Measurements from ENCODE around the gene USP9X.
"Not testable (repeated sequence)": the region's sequence is repeated elsewhere in the genome, so short reads cannot be mapped to it uniquely, and the experiment has no call there.

USP9X gene

GRCh38 chrX:41084893-41085511, at the start of gene USP9X:
TSS of gene USP9X (plus strand) at chrX:41085445. CDS start at chrX:41123629, 38,184 bp downstream.
- peaks cover 39% of the 10 kb centered on the region for H3K36me3 Mint-ChIP-seq (ENCODE audit: low read depth)
- peak; percentile 96 for DNase-seq
- no peaks in the 10 kb centered on the region for H3K9me3 Mint-ChIP-seq
- H3K4me1 Mint-ChIP-seq (ENCODE audit: low read depth), result peaks cover 40% of the 10 kb centered on the region
- peak within 1 kb of the TSS; percentile 94 for H3K4me3 Mint-ChIP-seq
- H3K27ac Mint-ChIP-seq, result peak within 1 kb of the TSS; percentile 100
- peaks cover 31% of the 10 kb centered on the region for H3K27me3 Mint-ChIP-seq

DNA sequence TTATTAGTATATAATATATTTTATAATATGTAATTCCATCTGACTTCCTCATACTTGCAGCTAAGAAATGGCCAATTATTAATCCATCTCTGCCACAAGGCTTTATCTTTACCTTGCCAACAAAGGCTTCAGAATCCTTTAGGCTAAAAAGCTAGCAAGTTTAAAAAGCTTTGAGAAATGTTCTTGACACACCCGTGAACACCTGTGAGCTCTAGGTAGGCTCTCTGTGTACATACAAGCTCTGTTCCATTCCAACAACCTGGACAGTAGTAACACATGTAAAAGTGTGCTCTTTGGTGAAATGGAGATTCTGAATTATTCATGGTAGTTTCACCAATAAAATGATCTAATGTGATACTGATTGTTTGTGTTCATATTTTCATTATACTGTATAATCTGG, 49.7 kb upstream of the USP9X start:
- Mint-ChIP-seq H3K9me3 (no peaks in the 10 kb centered on the region), H3K27ac (no peak overlapping the region), H3K27me3 (peaks cover 59% of the 10 kb centered on the region), H3K4me3 (no peak overlapping the region), H3K36me3 (ENCODE audit: low read depth) (no peaks in the 10 kb centered on the region), H3K4me1 (ENCODE audit: low read depth) (no peaks in the 10 kb centered on the region)
- no peak for DNase-seq

DNA sequence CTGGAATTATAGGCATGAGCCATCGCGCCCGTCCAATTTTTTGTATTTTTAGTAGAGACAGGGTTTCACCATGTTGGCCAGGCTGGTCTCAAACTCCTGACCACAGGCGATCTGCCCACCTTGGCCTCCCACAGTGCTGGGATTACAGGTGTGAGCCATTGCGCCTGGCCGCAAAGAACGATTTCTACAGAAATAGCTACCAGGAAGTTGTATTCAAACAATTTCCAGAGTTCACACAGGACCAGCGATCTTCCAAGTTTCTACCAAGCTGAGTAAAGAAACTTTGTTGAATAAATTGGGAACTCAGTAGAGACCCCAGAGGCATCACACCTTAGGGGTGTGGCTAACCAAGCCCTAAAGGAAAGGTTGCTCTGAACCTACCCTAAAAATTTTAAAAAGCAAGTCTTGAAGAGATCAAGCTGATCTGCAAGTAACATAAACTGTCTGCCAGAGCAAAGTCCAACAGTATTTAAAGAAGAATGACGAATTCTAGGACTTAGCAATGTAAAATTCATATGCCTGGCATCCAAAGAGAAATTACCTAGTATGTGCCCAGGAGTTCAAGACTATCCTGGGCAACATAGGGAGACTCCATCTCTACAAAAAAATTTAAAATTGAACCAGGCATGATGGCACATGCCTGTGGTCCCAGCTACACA, 48.4 kb upstream of the USP9X start:
- peaks cover 54% of the 10 kb centered on the region for H3K27me3 Mint-ChIP-seq
- H3K36me3 Mint-ChIP-seq (ENCODE audit: low read depth), result no peaks in the 10 kb centered on the region
- no peak overlapping the region for H3K4me3 Mint-ChIP-seq
- DNase-seq, result no peak
- no peaks in the 10 kb centered on the region for H3K9me3 Mint-ChIP-seq
- no peaks in the 10 kb centered on the region for H3K4me1 Mint-ChIP-seq (ENCODE audit: low read depth)
- H3K27ac Mint-ChIP-seq, result no peak overlapping the region

- H3K4me1 Mint-ChIP-seq (ENCODE audit: low read depth), result no peaks in the 10 kb centered on the region
- H3K27ac Mint-ChIP-seq, result no peak overlapping the region
- no peaks in the 10 kb centered on the region for H3K9me3 Mint-ChIP-seq
- no peak for DNase-seq
- H3K4me3 Mint-ChIP-seq, result no peak overlapping the region
- peaks cover 56% of the 10 kb centered on the region for H3K27me3 Mint-ChIP-seq
- no peaks in the 10 kb centered on the region for H3K36me3 Mint-ChIP-seq (ENCODE audit: low read depth)
Measured at GRCh38 chrX:41043196-41043595, 42.0 kb upstream of the USP9X start.

DNA sequence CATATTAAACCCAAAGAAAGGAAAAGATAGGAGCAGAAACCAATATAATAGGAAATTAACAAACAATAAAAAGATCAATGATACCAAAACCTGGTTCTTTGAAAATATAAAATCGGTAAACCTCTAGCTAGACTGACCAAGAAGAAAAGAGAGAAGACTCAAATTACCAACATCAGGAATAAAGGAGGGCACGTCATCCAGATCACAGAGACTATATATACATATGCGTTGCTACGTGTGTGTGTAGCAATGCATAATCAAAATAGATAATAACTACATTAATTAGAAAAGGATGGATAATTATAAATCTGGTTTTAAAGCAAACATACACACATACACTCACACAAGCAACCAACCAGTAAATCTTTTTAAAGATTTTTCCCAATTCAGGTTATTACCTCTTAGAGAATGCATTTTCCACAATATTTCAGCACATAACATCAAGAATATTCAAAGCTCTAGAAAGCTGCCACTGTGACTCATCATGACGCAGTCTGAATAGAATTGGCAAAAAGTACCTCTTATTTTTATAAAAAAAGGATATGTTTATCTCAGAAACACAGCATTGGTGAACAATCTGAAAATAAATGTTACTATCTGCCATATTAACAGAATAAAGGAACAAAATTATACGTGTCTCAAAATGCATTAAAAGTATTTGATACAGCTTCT, 41.4 kb upstream of the USP9X start:
- no peaks in the 10 kb centered on the region for H3K9me3 Mint-ChIP-seq
- no peak overlapping the region for H3K27ac Mint-ChIP-seq
- no peaks in the 10 kb centered on the region for H3K4me1 Mint-ChIP-seq (ENCODE audit: low read depth)
- DNase-seq, result no peak
- H3K27me3 Mint-ChIP-seq, result peaks cover 58% of the 10 kb centered on the region
- H3K36me3 Mint-ChIP-seq (ENCODE audit: low read depth), result no peaks in the 10 kb centered on the region
- no peak overlapping the region for H3K4me3 Mint-ChIP-seq

GRCh38 chrX:41045960-41046567, 39.2 kb upstream of the USP9X start:
- no peak overlapping the region for H3K4me3 Mint-ChIP-seq
- H3K36me3 Mint-ChIP-seq (ENCODE audit: low read depth), result no peaks in the 10 kb centered on the region
- no peak for DNase-seq

GRCh38 chrX:41047878-41048534, 37.2 kb upstream of the USP9X start:
- H3K27me3 Mint-ChIP-seq, result peaks cover 55% of the 10 kb centered on the region

More at GRCh38 chrX:41045960-41046567, 39.2 kb upstream of the USP9X start:
- Mint-ChIP-seq H3K27me3 (peaks cover 60% of the 10 kb centered on the region), H3K4me1 (ENCODE audit: low read depth) (no peaks in the 10 kb centered on the region), H3K27ac (no peak overlapping the region), H3K9me3 (no peaks in the 10 kb centered on the region)

DNA sequence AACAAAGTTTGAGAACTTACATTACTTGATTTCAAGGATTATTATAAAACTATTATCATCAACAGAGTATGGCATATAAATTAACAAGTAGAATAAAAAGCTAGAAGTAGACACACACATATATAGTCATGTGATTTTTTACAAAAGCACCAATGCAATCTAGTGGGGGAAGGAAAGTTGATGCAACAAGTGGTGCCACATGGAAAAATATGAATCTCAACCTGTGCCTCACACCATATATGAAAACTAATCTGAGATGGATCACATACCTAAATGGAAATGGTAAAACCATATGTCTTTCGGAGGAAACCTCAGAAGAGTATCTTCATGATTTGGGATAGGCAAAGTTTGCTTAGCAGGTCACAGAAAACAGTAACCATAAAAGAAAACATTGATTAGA, 34.9 kb upstream of the USP9X start:
- Mint-ChIP-seq H3K27me3 (peaks cover 54% of the 10 kb centered on the region), H3K36me3 (ENCODE audit: low read depth) (no peaks in the 10 kb centered on the region), H3K4me1 (ENCODE audit: low read depth) (no peaks in the 10 kb centered on the region)

More at GRCh38 chrX:41047878-41048534, 37.2 kb upstream of the USP9X start:
- Mint-ChIP-seq H3K27ac (no peak overlapping the region), H3K4me1 (ENCODE audit: low read depth) (no peaks in the 10 kb centered on the region), H3K4me3 (no peak overlapping the region), H3K36me3 (ENCODE audit: low read depth) (no peaks in the 10 kb centered on the region), H3K9me3 (no peaks in the 10 kb centered on the region)
- DNase-seq, result no peak

DNA sequence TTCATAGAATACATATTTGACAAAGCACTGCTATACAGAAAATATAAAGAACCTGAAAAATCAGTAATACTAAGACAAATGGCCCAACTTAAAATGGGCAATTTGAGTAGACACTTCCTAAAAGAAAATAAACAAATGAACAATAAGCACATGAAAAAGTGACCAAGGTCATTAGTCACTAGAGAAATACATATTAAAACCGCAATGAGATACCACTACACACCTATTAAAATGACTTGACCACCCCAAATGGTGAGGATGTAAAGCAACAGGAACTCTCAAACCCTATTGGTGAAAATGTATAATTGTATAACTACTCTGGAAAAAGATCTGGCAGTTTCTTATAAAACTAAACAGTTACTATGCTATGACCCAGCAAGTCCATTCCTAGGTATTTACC, 34.0 kb upstream of the USP9X start:
- H3K9me3 Mint-ChIP-seq, result no peaks in the 10 kb centered on the region
- H3K4me3 Mint-ChIP-seq, result no peak overlapping the region
- no peak for DNase-seq
- no peaks in the 10 kb centered on the region for H3K36me3 Mint-ChIP-seq (ENCODE audit: low read depth)
- peaks cover 56% of the 10 kb centered on the region for H3K27me3 Mint-ChIP-seq
- H3K27ac Mint-ChIP-seq, result no peak overlapping the region
- H3K4me1 Mint-ChIP-seq (ENCODE audit: low read depth), result no peaks in the 10 kb centered on the region

More for the DNA sequence above, 34.9 kb upstream of the USP9X start:
- no peak for DNase-seq
- H3K27ac Mint-ChIP-seq, result no peak overlapping the region
- no peaks in the 10 kb centered on the region for H3K9me3 Mint-ChIP-seq
- no peak overlapping the region for H3K4me3 Mint-ChIP-seq

DNA sequence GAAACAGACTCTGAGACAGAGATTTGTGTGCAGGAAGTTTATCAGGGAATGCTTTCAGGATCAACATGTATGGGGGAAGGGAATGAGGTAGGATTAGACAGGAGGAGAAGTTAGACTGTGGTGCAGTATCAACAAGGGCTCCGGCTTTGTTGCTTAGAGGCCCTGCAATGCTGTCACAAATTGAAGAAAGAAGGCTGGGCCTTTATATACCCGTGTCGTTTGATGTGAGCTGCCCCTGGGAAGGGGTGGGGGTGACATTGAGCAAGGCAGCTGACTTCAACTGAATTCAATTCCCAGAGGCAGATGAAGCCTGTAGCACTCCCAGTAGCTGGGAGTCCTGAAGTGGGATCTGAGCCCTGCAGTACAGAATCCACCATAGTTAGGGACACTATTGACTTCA, 29.5 kb upstream of the USP9X start:
- H3K4me1 Mint-ChIP-seq (ENCODE audit: low read depth), result no peaks in the 10 kb centered on the region
- no peak overlapping the region for H3K4me3 Mint-ChIP-seq
- H3K9me3 Mint-ChIP-seq, result no peaks in the 10 kb centered on the region
- no peak for DNase-seq
- no peaks in the 10 kb centered on the region for H3K36me3 Mint-ChIP-seq (ENCODE audit: low read depth)
- peaks cover 49% of the 10 kb centered on the region for H3K27me3 Mint-ChIP-seq
- H3K27ac Mint-ChIP-seq, result no peak overlapping the region

GRCh38 chrX:41063276-41063675, 22.0 kb upstream of the USP9X start:
- not testable (repeated sequence) for H3K4me3 Mint-ChIP-seq; H3K9me3 Mint-ChIP-seq; H3K4me1 Mint-ChIP-seq (ENCODE audit: low read depth); H3K36me3 Mint-ChIP-seq (ENCODE audit: low read depth); H3K27ac Mint-ChIP-seq; DNase-seq
- peaks cover 55% of the 10 kb centered on the region for H3K27me3 Mint-ChIP-seq

- Mint-ChIP-seq H3K4me1 (ENCODE audit: low read depth) (no peaks in the 10 kb centered on the region), H3K27ac (no peak overlapping the region), H3K36me3 (ENCODE audit: low read depth) (no peaks in the 10 kb centered on the region), H3K4me3 (no peak overlapping the region), H3K9me3 (no peaks in the 10 kb centered on the region), H3K27me3 (peaks cover 54% of the 10 kb centered on the region)
- DNase-seq, result no peak
Measured at GRCh38 chrX:41064018-41064417, 21.2 kb upstream of the USP9X start.

DNA sequence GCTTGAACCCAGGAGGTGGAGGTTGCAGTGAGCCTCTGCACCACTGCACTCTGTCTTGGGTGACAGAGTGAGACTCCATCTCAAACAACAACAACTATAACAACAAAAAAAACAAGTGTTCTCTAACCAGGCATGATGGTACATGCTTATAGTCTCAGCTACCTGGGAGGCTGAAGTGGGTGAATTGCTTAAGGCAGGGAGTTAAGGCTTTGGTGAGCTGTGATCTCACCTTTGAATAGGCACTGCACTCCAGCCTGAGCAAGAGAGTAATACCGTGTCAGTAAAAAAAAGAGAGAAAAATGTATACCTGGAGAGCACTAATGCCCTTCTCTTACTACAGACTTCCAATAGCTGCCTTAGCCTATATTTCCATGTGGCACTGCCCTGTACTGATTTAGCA, 18.9 kb upstream of the USP9X start:
- H3K27ac Mint-ChIP-seq, result no peak overlapping the region
- H3K9me3 Mint-ChIP-seq, result no peaks in the 10 kb centered on the region
- H3K4me3 Mint-ChIP-seq, result no peak overlapping the region
- peaks cover 54% of the 10 kb centered on the region for H3K27me3 Mint-ChIP-seq
- no peak for DNase-seq
- H3K4me1 Mint-ChIP-seq (ENCODE audit: low read depth), result no peaks in the 10 kb centered on the region
- H3K36me3 Mint-ChIP-seq (ENCODE audit: low read depth), result no peaks in the 10 kb centered on the region

DNA sequence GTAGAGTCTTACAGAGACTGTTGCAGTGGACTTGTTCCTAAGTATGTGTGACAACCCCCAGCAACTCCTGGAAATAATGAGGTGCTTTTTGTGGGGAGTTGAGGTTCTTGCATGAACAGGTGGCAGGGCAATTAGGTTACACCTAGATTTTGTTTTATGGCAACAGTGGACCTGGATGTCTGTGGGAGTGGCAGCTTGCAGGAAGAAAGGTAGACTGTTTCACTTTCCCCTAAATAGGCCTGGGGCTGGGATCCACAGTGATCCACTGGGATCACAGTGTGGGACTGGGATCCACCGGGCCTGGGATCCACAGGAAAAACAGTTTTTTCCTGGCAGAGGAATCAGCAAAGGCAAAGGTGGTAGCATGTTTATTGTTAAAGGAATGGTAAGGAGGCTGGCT, 18.3 kb upstream of the USP9X start:
- no peak for DNase-seq
- H3K27ac Mint-ChIP-seq, result no peak overlapping the region
- H3K4me1 Mint-ChIP-seq (ENCODE audit: low read depth), result no peaks in the 10 kb centered on the region
- H3K27me3 Mint-ChIP-seq, result peaks cover 50% of the 10 kb centered on the region
- H3K4me3 Mint-ChIP-seq, result no peak overlapping the region
- H3K9me3 Mint-ChIP-seq, result no peaks in the 10 kb centered on the region
- no peaks in the 10 kb centered on the region for H3K36me3 Mint-ChIP-seq (ENCODE audit: low read depth)
